ENCODE data around the gene LAD1.
A peak's percentile ranks its signal among the peaks of the same experiment; 100 is the strongest.

DNA sequence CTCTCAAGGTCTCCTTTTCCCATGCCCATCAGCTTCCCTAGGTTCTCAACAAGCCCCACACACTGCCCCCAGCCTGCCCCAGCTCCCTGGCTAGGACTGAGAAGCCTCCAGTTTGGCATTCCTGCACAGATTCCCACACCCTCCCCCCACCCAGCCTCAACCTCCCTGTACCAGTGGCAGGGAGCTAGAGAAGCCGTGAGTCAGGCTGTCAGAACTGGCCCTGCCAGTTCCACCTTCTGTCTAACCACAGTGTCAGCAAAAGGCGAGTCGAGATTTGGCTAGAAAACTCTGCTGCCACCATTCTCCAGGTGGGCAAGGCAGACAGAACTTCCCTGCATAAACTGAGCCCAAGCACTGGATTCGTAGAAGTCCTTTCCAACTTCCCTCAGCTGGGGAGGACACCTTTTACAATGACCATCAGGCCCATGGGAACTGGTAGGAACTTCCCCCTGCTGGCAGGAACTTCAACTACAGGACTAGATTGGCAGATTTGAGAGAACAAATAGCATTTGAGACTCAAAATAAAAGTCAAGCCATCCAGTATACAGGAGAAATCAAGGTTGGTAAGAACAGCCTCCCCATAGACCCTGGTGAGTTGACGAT is 52.7 kb downstream of the LAD1 start:
- TF ChIP-seq, protein P1, sequence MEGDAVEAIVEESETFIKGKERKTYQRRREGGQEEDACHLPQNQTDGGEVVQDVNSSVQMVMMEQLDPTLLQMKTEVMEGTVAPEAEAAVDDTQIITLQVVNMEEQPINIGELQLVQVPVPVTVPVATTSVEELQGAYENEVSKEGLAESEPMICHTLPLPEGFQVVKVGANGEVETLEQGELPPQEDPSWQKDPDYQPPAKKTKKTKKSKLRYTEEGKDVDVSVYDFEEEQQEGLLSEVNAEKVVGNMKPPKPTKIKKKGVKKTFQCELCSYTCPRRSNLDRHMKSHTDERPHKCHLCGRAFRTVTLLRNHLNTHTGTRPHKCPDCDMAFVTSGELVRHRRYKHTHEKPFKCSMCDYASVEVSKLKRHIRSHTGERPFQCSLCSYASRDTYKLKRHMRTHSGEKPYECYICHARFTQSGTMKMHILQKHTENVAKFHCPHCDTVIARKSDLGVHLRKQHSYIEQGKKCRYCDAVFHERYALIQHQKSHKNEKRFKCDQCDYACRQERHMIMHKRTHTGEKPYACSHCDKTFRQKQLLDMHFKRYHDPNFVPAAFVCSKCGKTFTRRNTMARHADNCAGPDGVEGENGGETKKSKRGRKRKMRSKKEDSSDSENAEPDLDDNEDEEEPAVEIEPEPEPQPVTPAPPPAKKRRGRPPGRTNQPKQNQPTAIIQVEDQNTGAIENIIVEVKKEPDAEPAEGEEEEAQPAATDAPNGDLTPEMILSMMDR (IDR thresholded peaks at IDR 0.05 in 4 of 5, conservative IDR thresholded peaks at IDR 0.05 in 1 of 5) = peak; percentile 27 to 62 (median 54)
- TF ChIP-seq POLR2A (IDR thresholded peaks at IDR 0.05) = no peak
